HG03354 (cell line): ENCODE measurements around the gene PLXNB3.
"Not testable (repeated sequence)": the region's sequence is repeated elsewhere in the genome, so short reads cannot be mapped to it uniquely, and the experiment has no call there.

Source experiments
- ATAC-seq: cut with Tn5 transposase; IDR thresholded peaks from one replicate; pipeline ENCODE4 v1.9.1; 2021; ENCODE audit warnings: mild to moderate bottlenecking; ENCODE audit not compliant: unreplicated experiment, poor library complexity, severe bottlenecking

Gene PLXNB3

GRCh38 chrX:153731845-153732215 is 32.2 kb upstream of the PLXNB3 start:
- ATAC-seq = no peak

DNA sequence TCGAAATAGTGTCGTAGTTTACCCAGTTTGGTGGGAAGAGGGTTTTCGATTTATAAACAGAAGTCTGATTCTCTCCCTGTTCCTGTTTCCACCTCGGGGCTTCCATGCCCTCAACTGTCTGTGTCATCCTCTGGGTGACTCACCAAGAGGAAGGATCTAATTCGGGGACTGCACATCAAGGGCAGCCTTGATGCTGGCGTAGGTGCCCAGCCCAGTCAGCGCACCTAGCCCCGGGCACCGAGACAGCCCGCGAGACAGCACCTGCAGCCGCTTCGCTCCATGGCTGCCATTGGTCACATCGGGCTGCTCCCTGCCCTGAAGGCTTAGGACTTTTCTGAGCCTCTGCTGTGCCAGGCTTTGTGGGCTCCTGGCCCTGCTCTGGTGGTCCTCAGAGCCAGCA is 31.6 kb upstream of the PLXNB3 start:
- ATAC-seq = no peak

DNA sequence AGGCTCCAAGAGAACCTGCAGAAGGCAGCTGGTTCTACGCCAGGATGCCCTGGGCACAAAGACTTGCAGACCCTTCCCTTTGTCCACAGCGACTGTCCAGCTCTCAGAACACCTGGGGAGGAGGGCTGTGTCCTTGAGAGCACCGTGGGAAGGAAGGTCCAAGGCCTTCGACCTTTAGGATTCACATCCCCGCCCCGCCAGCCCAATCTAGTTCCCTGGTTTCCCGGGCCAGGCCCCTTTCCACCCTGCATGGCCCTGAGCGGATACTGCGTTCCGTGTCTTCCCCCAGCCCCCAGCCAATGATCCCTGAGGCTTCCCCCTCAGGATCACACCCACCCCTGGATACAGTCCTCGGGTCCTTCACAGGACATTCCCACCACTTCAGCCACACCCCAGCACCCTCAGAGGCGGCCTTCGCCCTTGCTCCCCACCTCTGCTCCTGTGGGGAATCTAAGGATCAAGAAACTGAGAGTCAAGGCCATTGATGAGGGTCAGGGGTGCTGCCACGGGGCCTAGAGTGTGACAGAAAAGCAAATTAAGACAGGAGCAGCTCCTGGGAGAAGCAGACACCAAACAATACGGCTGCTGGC is 30.3 kb upstream of the PLXNB3 start:
- no peak for ATAC-seq

DNA sequence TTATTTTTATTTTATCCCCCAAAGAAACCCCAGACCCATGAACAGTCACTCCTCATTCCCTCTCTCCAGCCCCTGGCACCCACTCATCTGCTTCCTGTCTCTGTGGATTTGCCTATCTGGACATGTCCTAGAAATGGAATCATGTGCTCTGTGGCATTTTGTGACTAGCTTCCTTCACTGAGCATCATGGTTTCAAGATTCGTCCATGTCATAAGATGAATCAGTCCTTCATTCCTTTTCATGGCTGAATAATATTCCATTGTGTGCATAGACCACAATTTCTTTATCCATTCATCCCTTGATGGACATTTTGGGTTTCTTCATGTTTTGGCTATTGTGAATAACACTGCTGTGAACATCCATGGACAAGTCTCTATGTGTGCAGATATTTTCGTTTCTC is 29.2 kb upstream of the PLXNB3 start:
- no peak for ATAC-seq

- ATAC-seq = no peak
Measured at GRCh38 chrX:153735274-153735673, 28.8 kb upstream of the PLXNB3 start.

DNA sequence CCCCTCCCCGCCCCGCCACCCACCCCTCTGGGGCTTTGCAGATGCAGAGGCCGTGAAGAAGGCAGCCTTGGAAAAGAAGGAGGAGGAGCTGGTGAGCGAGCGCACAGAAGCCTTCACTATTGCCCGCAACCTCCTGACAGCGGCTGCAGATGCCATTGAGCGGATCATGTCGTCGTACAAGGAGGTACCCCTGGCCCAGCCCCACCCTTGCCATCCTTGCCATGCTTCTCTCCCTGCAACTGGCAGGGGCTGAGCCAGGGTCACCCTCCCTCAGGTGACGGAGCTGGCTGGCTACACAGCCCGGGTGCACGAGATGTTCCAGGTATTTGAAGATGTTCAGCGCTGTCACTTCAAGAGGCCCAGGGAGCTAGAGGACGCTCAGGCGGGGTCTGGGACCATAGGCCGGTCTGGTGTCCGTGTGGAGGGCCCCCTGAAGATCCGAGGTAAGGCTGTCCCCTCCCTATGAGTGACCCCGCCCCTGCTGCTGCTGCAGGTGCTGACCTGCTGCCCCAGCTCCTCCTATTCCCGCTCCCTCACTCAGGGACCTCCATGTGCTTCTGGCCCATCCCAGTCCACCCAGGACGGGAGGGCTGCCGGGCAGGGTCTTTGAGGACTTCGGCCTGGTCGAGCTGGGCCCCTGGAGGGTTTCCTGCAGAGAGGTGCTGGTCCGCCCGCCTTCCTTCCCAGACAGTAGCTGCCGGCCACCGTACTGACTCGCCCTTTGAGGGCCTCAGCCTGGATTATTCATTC is 27.8 kb upstream of the PLXNB3 start:
- no peak for ATAC-seq

DNA sequence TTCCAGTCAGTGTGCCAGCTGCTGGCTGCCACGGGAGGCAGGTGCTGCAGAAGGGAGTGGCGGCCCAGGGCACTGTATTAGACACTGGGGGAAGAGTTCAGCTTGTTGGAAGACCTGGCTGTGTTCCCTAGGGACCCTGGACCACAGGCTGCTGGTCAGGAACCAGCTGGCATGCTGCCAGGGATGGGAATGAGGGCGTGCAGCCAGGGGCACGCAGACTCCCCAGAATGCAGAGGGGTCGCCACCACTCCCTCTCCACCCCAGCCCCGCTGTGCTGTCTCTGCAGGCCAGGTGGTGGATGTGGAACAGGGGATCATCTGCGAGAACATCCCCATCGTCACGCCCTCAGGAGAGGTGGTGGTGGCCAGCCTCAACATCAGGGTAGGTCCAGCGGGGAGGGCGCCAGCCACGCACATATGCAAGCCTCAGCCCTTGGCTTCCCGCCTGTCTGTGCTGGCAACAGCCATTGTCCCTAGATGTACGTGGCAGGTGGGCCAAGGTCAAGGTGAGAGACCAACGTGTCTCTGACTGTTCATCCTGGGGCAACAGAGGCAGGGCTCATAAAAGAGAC is 27.1 kb upstream of the PLXNB3 start:
- no peak for ATAC-seq

DNA sequence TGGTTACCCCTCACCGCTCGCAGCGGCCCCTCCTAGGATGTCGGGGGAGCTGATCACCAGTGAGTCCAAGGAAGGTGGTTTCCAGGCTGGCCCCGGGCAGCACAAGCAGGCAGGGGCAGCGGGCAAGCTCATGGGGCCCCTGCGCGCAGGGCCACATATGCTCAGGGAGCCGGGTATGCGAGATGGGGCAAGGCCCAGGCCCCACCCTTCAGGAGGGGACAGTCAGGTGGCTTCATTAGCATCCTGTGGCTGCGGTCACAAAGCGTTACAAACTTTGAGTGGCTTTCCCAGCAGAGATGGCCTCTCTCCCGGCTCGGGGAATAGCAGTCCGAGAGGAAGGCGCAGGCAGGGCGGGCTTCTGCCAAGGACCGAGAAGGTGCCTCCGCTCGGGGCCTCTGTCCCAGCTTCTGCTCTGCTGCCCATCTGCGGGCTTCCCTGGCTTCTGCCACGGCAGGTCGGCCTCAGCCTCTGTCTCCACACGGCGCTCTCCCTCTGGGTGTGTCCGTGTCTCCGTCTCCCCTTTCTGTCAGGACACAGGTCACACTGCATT is 25.9 kb upstream of the PLXNB3 start:
- ATAC-seq = no peak

DNA sequence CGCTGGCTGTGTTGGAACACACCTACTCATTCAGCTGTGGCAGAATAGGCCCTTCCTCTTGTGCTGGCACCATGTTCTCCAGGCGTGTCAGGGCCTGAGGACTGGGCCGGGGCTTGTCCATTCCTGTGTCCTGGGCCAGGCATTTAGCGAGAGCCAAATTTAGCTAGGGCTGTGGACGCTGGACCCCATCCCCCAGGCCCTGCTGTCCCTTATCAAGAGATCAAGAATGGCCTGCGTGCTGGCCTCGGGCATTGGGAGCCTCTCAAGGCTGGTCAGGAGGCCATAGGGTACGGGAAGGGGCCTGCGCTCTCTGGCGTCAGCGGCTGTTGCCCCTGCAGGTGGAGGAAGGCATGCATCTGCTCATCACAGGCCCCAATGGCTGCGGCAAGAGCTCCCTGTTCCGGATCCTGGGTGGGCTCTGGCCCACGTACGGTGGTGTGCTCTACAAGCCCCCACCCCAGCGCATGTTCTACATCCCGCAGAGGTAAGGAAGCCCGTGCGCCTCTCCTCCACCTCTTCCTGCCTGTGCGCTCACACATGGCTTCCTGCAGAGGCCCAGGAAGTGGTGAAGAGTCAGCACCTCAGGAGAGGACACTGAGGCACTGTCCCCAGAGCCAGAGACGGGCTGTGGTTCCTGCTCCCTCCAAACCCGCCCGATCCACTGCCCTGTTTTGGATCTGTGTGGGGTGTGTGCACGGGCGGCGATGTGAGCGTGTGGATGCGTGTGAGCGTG is 24.1 kb upstream of the PLXNB3 start:
- no peak for ATAC-seq

DNA sequence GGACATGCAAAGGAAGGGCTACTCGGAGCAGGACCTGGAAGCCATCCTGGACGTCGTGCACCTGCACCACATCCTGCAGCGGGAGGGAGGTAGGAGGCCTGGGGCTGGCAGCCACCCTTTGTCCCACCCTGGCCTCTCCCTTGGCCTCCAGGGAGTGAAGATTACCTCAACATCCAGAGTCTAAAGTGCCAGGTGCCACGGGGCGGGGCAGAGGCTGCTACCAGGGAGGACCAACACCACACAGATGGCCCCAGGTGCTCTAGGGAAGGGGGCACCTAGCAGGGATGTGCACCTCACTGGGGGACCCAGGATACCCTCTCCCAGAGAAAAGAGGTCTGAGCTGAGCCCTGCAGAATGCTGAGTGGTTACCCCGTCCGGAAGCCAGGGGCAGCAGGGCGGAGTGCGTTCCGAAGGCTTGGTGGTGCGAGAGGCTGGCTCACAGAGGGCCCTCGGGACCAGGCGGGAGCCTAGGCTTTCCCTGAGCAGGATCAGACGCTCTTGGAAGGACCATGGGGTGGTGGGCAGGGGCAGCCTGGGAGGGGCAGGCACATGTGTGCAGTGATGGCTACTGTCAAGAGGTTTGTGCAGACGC is 23.3 kb upstream of the PLXNB3 start:
- no peak for ATAC-seq

DNA sequence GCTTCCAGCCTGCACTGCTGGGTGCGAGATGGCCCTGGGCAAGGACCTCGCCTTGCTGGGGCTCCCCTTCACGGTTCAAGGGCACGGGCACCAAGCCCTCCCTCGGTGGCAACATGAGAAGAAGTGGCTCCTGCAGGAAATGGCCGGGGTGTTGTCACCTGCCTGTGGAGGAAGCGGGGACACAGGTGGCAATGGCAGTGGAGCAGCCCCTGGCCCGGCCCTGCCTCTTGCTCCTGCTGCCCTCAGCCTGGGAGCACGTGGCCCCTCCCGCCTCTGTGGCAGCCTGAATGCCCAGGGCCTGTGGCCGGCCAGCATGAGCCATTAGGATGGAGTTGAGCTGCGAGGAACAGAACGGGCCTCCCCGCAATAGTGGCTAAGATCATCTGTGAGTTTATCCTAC is 22.6 kb upstream of the PLXNB3 start:
- no peak for ATAC-seq

DNA sequence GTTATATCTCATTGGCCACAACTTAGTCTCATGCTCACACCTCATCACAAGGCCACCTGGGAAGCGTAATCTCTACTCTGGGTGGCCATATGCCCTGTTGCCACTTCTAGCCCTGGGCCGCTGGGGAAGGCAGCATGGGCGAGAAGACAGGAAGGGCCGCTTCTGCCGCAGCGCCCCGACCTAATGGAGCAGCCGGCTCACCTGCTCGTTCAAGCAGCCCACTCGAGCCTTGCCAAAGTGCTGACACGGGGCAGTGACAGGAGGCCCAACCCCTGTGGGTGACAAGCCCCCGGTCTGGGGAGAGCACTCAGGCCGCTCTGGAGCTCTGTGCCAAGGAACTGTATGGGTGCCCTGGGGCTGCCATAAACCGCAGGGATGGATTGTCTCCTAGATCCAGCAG is 21.9 kb upstream of the PLXNB3 start:
- not testable (repeated sequence) for ATAC-seq

DNA sequence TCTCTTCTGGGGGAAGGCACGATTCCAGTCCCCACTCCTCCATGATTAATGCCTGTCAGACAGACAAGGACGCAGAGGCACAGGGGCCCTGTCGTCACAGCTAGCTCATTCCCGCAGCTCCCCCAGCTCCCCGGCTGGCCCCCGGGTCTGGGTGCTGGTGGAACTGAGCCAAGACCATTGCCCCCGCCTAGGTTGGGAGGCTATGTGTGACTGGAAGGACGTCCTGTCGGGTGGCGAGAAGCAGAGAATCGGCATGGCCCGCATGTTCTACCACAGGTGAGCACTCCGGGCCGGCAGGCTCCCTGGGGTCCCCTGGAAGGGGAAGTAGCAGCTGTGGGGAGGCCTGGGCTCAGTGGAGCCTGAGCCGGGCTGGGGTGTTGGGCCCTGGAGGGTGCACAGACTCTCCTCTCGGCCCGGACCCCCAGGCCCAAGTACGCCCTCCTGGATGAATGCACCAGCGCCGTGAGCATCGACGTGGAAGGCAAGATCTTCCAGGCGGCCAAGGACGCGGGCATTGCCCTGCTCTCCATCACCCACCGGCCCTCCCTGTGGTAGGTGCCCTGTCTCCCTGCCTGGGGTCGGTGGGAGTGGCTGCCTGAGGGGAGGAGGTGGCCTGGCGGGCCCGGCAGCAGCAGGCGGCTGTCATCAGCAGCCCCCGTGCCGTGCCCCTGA is 21.1 kb upstream of the PLXNB3 start:
- ATAC-seq = not testable (repeated sequence)

DNA sequence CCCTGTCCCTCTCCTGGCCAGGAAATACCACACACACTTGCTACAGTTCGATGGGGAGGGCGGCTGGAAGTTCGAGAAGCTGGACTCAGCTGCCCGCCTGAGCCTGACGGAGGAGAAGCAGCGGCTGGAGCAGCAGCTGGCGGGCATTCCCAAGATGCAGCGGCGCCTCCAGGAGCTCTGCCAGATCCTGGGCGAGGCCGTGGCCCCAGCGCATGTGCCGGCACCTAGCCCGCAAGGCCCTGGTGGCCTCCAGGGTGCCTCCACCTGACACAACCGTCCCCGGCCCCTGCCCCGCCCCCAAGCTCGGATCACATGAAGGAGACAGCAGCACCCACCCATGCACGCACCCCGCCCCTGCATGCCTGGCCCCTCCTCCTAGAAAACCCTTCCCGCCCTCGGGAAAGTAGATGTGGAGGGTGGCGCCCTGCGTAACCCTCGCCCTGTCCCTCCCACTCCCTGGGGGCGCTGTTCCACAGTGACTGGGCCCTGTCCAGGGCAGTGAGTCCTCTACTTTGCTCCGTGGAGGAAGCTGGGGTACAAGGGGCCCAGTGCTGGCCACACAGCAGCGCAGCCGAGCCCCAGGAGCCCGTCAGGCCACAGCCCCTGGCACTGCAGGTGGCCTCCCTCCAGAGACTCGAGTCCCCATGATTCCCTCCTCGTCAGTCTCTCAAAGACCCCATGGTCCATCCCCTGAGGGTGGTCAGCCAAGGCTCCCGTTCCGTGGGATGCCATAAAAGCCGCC is 20.4 kb upstream of the PLXNB3 start:
- ATAC-seq = not testable (repeated sequence)

DNA sequence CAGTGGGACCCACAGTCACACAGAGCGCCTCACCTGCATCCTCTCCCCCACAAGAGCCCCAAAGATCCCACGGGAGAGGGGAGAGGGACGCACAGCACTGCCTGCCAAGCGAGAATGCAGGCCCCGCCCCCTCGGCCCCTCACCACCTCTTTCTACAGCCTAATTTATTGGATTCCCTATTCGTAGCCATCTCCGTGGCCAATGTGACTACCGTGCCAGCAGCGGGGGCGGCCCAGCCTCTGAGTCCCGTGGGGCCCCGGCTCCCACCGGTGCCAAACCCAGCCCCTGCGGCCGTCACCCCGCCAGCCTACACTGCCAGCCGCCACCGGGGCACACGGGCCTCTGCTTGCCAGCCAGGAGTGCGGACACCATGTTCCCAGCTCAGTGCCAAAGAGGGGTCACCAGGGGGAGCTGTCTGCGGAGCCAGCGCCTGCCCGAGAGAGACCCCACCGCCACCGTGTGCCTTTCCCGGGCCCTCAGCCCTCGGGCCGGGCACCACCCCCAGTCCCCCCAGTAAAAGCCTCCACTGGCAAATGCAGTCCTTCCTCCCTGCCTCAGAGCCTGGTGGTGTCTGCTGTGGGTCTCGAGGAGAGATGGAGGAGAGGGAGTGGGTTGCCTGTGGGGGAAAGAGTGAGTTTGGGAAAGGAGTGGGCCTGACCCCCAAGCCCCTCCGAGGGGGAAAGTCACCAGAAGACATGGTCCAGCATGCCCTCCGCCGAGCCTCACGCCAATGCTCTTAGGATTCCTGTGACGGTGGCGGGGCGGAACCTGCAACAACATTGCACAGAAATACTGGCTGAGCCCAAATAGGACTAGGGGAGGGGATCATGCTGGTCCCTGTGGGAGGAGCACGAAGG is 19.6 kb upstream of the PLXNB3 start:
- ATAC-seq = no peak

- ATAC-seq = not testable (repeated sequence)
Measured at GRCh38 chrX:153745067-153745433, 19.0 kb upstream of the PLXNB3 start.

DNA sequence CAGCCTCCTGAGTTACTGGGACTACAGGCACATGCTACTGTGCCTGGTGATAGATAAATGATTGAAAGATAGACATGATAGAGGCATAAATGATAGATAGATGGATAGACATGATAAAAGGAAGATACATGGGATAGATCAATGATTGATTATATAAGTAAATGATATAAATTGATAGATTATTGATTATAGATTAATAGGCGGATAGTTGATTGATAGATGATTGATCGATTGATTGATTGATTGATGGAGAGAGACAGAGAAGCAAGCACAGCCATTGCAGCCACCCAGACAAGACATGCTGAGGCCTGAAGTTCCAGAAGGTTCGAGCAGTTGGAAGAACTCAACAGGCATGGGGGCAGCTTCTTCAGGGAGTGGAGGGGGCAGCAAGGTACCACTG is 17.7 kb upstream of the PLXNB3 start:
- ATAC-seq = no peak

- not testable (repeated sequence) for ATAC-seq
Measured at GRCh38 chrX:153746991-153747390, 17.1 kb upstream of the PLXNB3 start.
